Activated CD8-positive, alpha-beta T cell treated with anti-CD3 and anti-CD28 coated beads for 36 hours (primary cell): ENCODE measurements around the gene SUN1. TPM values are rescaled to one million over a fixed set of nuclear protein-coding genes. Genes with fewer than 3 reads are reported as not detected.
"Not testable (repeated sequence)": the region's sequence is repeated elsewhere in the genome, so short reads cannot be mapped to it uniquely, and the experiment has no call there.

Experiments used
- ATAC-seq: fragments of 200-7000 bp; cut with Tn5 transposase; one replicate; pipeline ENCODE4 v1.10.0; 2021; ENCODE audit warnings: mild to moderate bottlenecking, moderate library complexity
- CTCF ChIA-PET: fragments of 350-600 bp; sonication (Branson Sonifier 250); formaldehyde crosslinking; loops from one replicate; lab custom pipeline; 2021; ENCODE audit warnings: antibody characterized with exemption; lab: Charles Lee
- POLR2A ChIA-PET: fragments of 350-600 bp; sonication (Branson Sonifier 250); formaldehyde crosslinking; loops from one replicate; lab custom pipeline; 2021; ENCODE audit warnings: antibody characterized with exemption; lab: Charles Lee
- DNase-seq: peaks from one replicate; pipeline ENCODE4 v3.0.0-alpha.2; 2020
- H3K27ac Mint-ChIP-seq: one replicate; pipeline ENCODE4 v1.8.0; 2021; ENCODE audit warnings: mild to moderate bottlenecking, mixed read lengths
- H3K27me3 Mint-ChIP-seq: one replicate; pipeline ENCODE4 v1.8.0; 2021; ENCODE audit warnings: mixed read lengths
- H3K36me3 Mint-ChIP-seq: one replicate; pipeline ENCODE4 v1.8.0; 2021; ENCODE audit warnings: low read depth, mixed read lengths
- H3K4me1 Mint-ChIP-seq: one replicate; pipeline ENCODE4 v1.8.0; 2021; ENCODE audit warnings: low read depth, mixed read lengths
- H3K4me3 Mint-ChIP-seq: one replicate; pipeline ENCODE4 v1.8.0; 2021; ENCODE audit warnings: mild to moderate bottlenecking, moderate library complexity, mixed read lengths
- H3K9me3 Mint-ChIP-seq: one replicate; pipeline ENCODE4 v1.8.0; 2021; ENCODE audit warnings: mixed read lengths
- CTCF ChIP-seq: fragments of 200-600 bp; IDR thresholded peaks from one replicate; pipeline ENCODE4 v1.8.0; 2022; ENCODE audit warnings: antibody characterized with exemption, mild to moderate bottlenecking
- intact Hi-C: fragments of 100-400 bp; cut with micrococcal nuclease; formaldehyde crosslinking; loops from one replicate; pipeline ENCODE4 v1.10.0; 2022
- total RNA-seq, 2 experiments: library from RNA; stranded (reverse); gene quantifications; one replicate each; pipeline ENCODE4 v1.2.3, GENCODE V29; 2021

SUN1 gene
- total RNA-seq, 2 experiments from 2014 or later = 71.3 to 71.6 TPM

GRCh38 chr7:867001-867405 lies 34.7 kb downstream of the SUN1 start:
- intact Hi-C loops = no loop called here
- no peak overlapping the region for H3K4me3 Mint-ChIP-seq
- DNase-seq (no peak), ATAC-seq (no peak)
- peaks cover 26% of the 10 kb centered on the region for H3K36me3 Mint-ChIP-seq
- H3K4me1 Mint-ChIP-seq = peaks cover 8% of the 10 kb centered on the region
- TF ChIP-seq CTCF = no peak
- H3K9me3 Mint-ChIP-seq = no peaks in the 10 kb centered on the region
- no peaks in the 10 kb centered on the region for H3K27me3 Mint-ChIP-seq
- CTCF ChIA-PET = no interaction called here
- H3K27ac Mint-ChIP-seq = no peak overlapping the region
- POLR2A ChIA-PET = interaction anchor here (0.7 kb wide), 1 partner anchor 369 kb away, joined by 3 read pairs; no protein-coding TSS in a partner anchor

- CTCF ChIA-PET = no interaction called here
- H3K9me3 Mint-ChIP-seq = no peaks in the 10 kb centered on the region
- H3K36me3 Mint-ChIP-seq = peaks cover 27% of the 10 kb centered on the region
- no peak overlapping the region for H3K4me3 Mint-ChIP-seq
- TF ChIP-seq CTCF = no peak
- intact Hi-C loops = no loop called here
- DNase-seq (no peak), ATAC-seq (no peak)
- no peaks in the 10 kb centered on the region for H3K27me3 Mint-ChIP-seq
- no peak overlapping the region for H3K27ac Mint-ChIP-seq
- POLR2A ChIA-PET = interaction anchor here (0.7 to 1.1 kb wide), 2 partner anchors 8 to 369 kb away, joined by 3 read pairs; no protein-coding TSS in a partner anchor
- peaks cover 8% of the 10 kb centered on the region for H3K4me1 Mint-ChIP-seq
Observed at GRCh38 chr7:867406-868188, 35.3 kb downstream of the SUN1 start.

GRCh38 chr7:868189-868486 lies 35.9 kb downstream of the SUN1 start:
- peaks cover 30% of the 10 kb centered on the region for H3K36me3 Mint-ChIP-seq
- intact Hi-C loops = no loop called here
- H3K4me1 Mint-ChIP-seq = peaks cover 10% of the 10 kb centered on the region
- no peaks in the 10 kb centered on the region for H3K27me3 Mint-ChIP-seq
- H3K4me3 Mint-ChIP-seq = no peak overlapping the region
- TF ChIP-seq CTCF = no peak
- CTCF ChIA-PET = no interaction called here
- no peaks in the 10 kb centered on the region for H3K9me3 Mint-ChIP-seq
- no peak overlapping the region for H3K27ac Mint-ChIP-seq
- ATAC-seq = no peak
- DNase-seq = no peak
- POLR2A ChIA-PET = interaction anchor here (1.1 kb wide), 1 partner anchor 8 kb away, joined by 3 read pairs; no protein-coding TSS in a partner anchor

GRCh38 chr7:869348-869747 lies 37.1 kb downstream of the SUN1 start:
- DNase-seq (no peak), ATAC-seq (no peak)
- intact Hi-C loops = no loop called here
- Mint-ChIP-seq H3K27me3 (no peaks in the 10 kb centered on the region), H3K9me3 (no peaks in the 10 kb centered on the region), H3K4me1 (peaks cover 21% of the 10 kb centered on the region), H3K36me3 (peaks cover 40% of the 10 kb centered on the region), H3K27ac (peak overlapping the region; percentile 39), H3K4me3 (no peak overlapping the region)
- no peak for TF ChIP-seq CTCF
- ChIA-PET CTCF (interaction anchor here (1.2 kb wide), 2 partner anchors 10 to 83 kb away, joined by 3 to 4 read pairs; no protein-coding TSS in a partner anchor), POLR2A (no interaction called here)

- DNase-seq (no peak), ATAC-seq (no peak)
- TF ChIP-seq CTCF = no peak
- POLR2A ChIA-PET = interaction anchor here (1.2 to 1.9 kb wide), 2 partner anchors 54 to 144 kb away, joined by 3 to 6 read pairs; no protein-coding TSS in a partner anchor
- no peaks in the 10 kb centered on the region for H3K9me3 Mint-ChIP-seq
- intact Hi-C loops = loop anchor here (5.0 kb wide), 1 partner anchor 550 kb away; no protein-coding TSS in a partner anchor
- H3K27me3 Mint-ChIP-seq = no peaks in the 10 kb centered on the region
- no peak overlapping the region for H3K4me3 Mint-ChIP-seq
- H3K4me1 Mint-ChIP-seq = peaks cover 23% of the 10 kb centered on the region
- peaks cover 32% of the 10 kb centered on the region for H3K36me3 Mint-ChIP-seq
- CTCF ChIA-PET = interaction anchor here (0.8 to 3.4 kb wide), 8 partner anchors 18 to 542 kb away, joined by 3 to 65 read pairs (median 5); partner anchors contain the start of gene SUN1
- peak overlapping the region; percentile 51 for H3K27ac Mint-ChIP-seq
Observed at GRCh38 chr7:871900-872537, 39.7 kb downstream of the SUN1 start.

GRCh38 chr7:872685-873084 lies 40.4 kb downstream of the SUN1 start:
- ChIA-PET POLR2A (interaction anchor here (1.2 to 1.9 kb wide), 2 partner anchors 55 to 145 kb away, joined by 3 to 6 read pairs; no protein-coding TSS in a partner anchor), CTCF (interaction anchor here (0.7 to 3.4 kb wide), 21 partner anchors 9 to 551 kb away, joined by 3 to 65 read pairs (median 4); partner anchors contain the start of gene SUN1)
- not testable (repeated sequence) for H3K9me3 Mint-ChIP-seq, H3K4me3 Mint-ChIP-seq, DNase-seq, H3K27ac Mint-ChIP-seq, H3K27me3 Mint-ChIP-seq, ATAC-seq
- Mint-ChIP-seq H3K36me3 (peaks cover 27% of the 10 kb centered on the region), H3K4me1 (peaks cover 23% of the 10 kb centered on the region)
- intact Hi-C loops = loop anchor here (1.0 to 5.0 kb wide), 2 partner anchors 86 to 550 kb away; no protein-coding TSS in a partner anchor
